NCI-H345 treated with DMSO at 0.1 percent for 48 hours (cell line): ENCODE results near the gene CMC1.
"Not testable (repeated sequence)": the region's sequence is repeated elsewhere in the genome, so short reads cannot be mapped to it uniquely, and the experiment has no call there.

ENCODE experiments used
- DNase-seq: peaks from one replicate; lab custom pipeline; 2025; ENCODE audit not compliant: unreplicated experiment; lab: John Stamatoyannopoulos, UW

Gene CMC1

GRCh38 chr3:28241221-28242160 lies at the start of gene CMC1:
Gene CMC1 (plus strand): TSS chr3:28241619. CDS start chr3:28241794, 175 bp downstream.
- peak; percentile 84 for DNase-seq

GRCh38 chr3:28198161-28198560 lies 43.3 kb upstream of the CMC1 start:
- no peak for DNase-seq

- DNase-seq: no peak
Observed at GRCh38 chr3:28198974-28199373, 42.4 kb upstream of the CMC1 start.

- not testable (repeated sequence) for DNase-seq
Observed at GRCh38 chr3:28199643-28200042, 41.8 kb upstream of the CMC1 start.

GRCh38 chr3:28200366-28200848 lies 41.0 kb upstream of the CMC1 start:
- not testable (repeated sequence) for DNase-seq

GRCh38 chr3:28206479-28206878 lies 34.9 kb upstream of the CMC1 start:
- no peak for DNase-seq

- no peak for DNase-seq
Observed at GRCh38 chr3:28207000-28207733, 34.3 kb upstream of the CMC1 start.

GRCh38 chr3:28210968-28211713 lies 30.3 kb upstream of the CMC1 start:
- no peak for DNase-seq

- no peak for DNase-seq
Observed at GRCh38 chr3:28212681-28213080, 28.7 kb upstream of the CMC1 start.

- no peak for DNase-seq
Observed at GRCh38 chr3:28215407-28215806, 26.0 kb upstream of the CMC1 start.

GRCh38 chr3:28218071-28218916 lies 23.1 kb upstream of the CMC1 start:
- no peak for DNase-seq

GRCh38 chr3:28218917-28219198 lies 22.6 kb upstream of the CMC1 start:
- no peak for DNase-seq

GRCh38 chr3:28224430-28224829 lies 17.0 kb upstream of the CMC1 start:
- DNase-seq: no peak

GRCh38 chr3:28226020-28226419 lies 15.4 kb upstream of the CMC1 start:
- no peak for DNase-seq

GRCh38 chr3:28228623-28229022 lies 12.8 kb upstream of the CMC1 start:
- no peak for DNase-seq

GRCh38 chr3:28232659-28233058 lies 8.8 kb upstream of the CMC1 start:
- no peak for DNase-seq

GRCh38 chr3:28234454-28234853 lies 7.0 kb upstream of the CMC1 start:
- DNase-seq: no peak

- no peak for DNase-seq
Observed at GRCh38 chr3:28239108-28239507, 2.3 kb upstream of the CMC1 start.

- DNase-seq: no peak
Observed at GRCh38 chr3:28240441-28240840, 978 bp upstream of the CMC1 start.

- no peak for DNase-seq
Observed at GRCh38 chr3:28242519-28242918, 1.1 kb downstream of the CMC1 start.
